SK-N-SH (cell line): ENCODE measurements around the gene KDM2A.

Experiments used
- CHD2 ChIP-seq: fragments of 150-350 bp; IDR thresholded peaks from 2 replicates; pipeline ENCODE4 v1.6.1; 2018; ENCODE audit warnings: low read length; ENCODE audit not compliant: partially characterized antibody
- ELF1 ChIP-seq: IDR thresholded peaks from 2 replicates; pipeline ENCODE4 v1.4.0; 2012
- FOXJ3 ChIP-seq: sonication (generic); formaldehyde crosslinking; IDR thresholded peaks from 2 replicates; pipeline ENCODE4 v1.5.1; 2020; ENCODE audit warnings: mild to moderate bottlenecking, missing genetic modification reagents
- FOXM1 ChIP-seq: IDR thresholded peaks from 2 replicates; pipeline ENCODE4 v1.4.0; 2012; ENCODE audit warnings: low read depth, mild to moderate bottlenecking
- RAD21 ChIP-seq: IDR thresholded peaks from 2 replicates; pipeline ENCODE4 v1.6.1; 2012; ENCODE audit warnings: mild to moderate bottlenecking, low read length
- REST ChIP-seq: IDR thresholded peaks from 2 replicates; pipeline ENCODE4 v1.6.1; 2012; ENCODE audit warnings: mild to moderate bottlenecking, low read depth, low read length, moderate library complexity
- RXRA ChIP-seq: IDR thresholded peaks from 2 replicates; pipeline ENCODE4 v1.4.0; 2012; ENCODE audit warnings: low read depth, mild to moderate bottlenecking, borderline replicate concordance
- TF ChIP-seq, protein P1 (sequence below): IDR thresholded peaks from 2 replicates; pipeline ENCODE4 v1.4.0; 2012; ENCODE audit warnings: low read depth
- TF ChIP-seq, protein P2 (sequence below): fragments of 200-600 bp; sonication (generic); IDR thresholded peaks from 2 replicates; pipeline ENCODE4 v1.6.1; 2017; ENCODE audit warnings: antibody characterized with exemption, mild to moderate bottlenecking, moderate library complexity

DNA sequence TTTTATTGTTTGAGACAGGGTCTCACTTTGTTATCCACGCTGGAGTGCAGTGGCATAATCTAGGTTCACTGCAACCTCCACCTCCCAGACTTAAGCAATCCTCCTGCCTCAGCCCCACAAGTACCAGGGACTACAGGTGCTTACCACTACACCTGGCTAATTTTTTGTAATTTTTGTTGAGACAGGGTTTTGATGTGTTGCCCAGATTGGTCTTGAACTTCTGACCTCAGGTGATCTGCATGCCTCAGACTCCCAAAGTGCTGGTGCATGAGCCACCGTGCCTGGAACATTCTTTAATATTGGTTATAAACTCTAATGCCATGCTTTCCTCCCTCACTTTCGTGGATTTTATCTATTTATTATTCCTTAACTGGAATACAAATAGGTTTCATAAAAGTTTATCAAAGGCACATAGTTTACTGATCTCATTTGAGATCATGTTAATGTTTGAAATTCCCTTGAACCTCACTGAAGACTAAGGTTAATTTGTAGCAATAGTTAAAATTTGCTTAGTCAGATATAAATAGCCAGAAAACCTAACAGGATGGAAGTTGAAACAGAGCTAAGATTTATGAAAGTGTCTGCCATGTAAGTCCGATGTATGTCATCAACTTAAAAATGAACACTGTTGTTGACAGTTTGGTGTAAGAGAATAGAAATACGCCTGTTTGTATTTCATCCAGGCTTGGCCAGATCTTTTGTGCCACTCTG lies 27.6 kb downstream of the KDM2A start:
- TF ChIP-seq REST (no peak), FOXM1 (no peak), ELF1 (no peak), FOXJ3 (CRISPR knock-in tag) (no peak), RXRA (no peak), CHD2 (no peak), RAD21 (no peak)
- TF ChIP-seq, protein P1, sequence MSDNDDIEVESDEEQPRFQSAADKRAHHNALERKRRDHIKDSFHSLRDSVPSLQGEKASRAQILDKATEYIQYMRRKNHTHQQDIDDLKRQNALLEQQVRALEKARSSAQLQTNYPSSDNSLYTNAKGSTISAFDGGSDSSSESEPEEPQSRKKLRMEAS = no peak
- TF ChIP-seq, protein P2, sequence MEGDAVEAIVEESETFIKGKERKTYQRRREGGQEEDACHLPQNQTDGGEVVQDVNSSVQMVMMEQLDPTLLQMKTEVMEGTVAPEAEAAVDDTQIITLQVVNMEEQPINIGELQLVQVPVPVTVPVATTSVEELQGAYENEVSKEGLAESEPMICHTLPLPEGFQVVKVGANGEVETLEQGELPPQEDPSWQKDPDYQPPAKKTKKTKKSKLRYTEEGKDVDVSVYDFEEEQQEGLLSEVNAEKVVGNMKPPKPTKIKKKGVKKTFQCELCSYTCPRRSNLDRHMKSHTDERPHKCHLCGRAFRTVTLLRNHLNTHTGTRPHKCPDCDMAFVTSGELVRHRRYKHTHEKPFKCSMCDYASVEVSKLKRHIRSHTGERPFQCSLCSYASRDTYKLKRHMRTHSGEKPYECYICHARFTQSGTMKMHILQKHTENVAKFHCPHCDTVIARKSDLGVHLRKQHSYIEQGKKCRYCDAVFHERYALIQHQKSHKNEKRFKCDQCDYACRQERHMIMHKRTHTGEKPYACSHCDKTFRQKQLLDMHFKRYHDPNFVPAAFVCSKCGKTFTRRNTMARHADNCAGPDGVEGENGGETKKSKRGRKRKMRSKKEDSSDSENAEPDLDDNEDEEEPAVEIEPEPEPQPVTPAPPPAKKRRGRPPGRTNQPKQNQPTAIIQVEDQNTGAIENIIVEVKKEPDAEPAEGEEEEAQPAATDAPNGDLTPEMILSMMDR = no peak
